K562 (cell line): Measurements from ENCODE around the gene TFCP2L1. TPM values are rescaled to one million over a fixed set of nuclear protein-coding genes. Genes with fewer than 3 reads are reported as not detected.

Experiments used
- ATAC-seq: fragments of 200-7000 bp; cut with Tn5 transposase; 3 replicates; pipeline ENCODE4 v1.9.1; 2020; ENCODE audit warnings: moderate library complexity
- BruUV-seq: library from RNA; stranded (reverse); fragments of 400-500 nt; replicated peaks from 2 replicates; lab custom pipeline; 2021; lab: Mats Ljungman, UMichigan
- CTCF ChIA-PET: fragments of 300-600 bp; formaldehyde crosslinking; extraction: SDS; loops from one replicate; lab custom pipeline; 2021; ENCODE audit warnings: low intra/inter-chr PET ratio; lab: Yijun Ruan, JAX
- POLR2A ChIA-PET: fragments of 300-600, 350-650 bp; sonication (Branson Sonifier 250); formaldehyde crosslinking; extraction: SDS; loops from one replicate; lab custom pipeline; 2021; ENCODE audit warnings: antibody characterized with exemption, inconsistent platforms; lab: Yijun Ruan, JAX
- DNase-seq, 4 experiments: peaks; one replicate each; pipeline versions ENCODE4 v3.0.0 to v3.0.0-alpha.2; 2011 to 2018; ENCODE audit warnings: low spot score in 3 of 4, mixed read lengths in 3 of 4; ENCODE audit errors: extremely low read depth in 1 of 4
- FAIRE-seq: peaks from 2 replicates; lab custom pipeline; 2011; peaks lifted over from hg19 to GRCh38; lab: Jason Lieb, UNC
- H2AFZ ChIP-seq: 2 replicates; pipeline ENCODE4 v1.6.0; 2011; ENCODE audit warnings: low read depth, low read length, control low read depth, inconsistent platforms
- H3K27ac ChIP-seq: fragments of 200-600 bp; 3 replicates; pipeline ENCODE4 v1.8.0; 2011; ENCODE audit warnings: low read depth, mild to moderate bottlenecking, control low read depth, inconsistent platforms, low read length, moderate library complexity, mixed read lengths; ENCODE audit errors: extremely low read depth
- H3K27me3 ChIP-seq, 2 experiments: fragments of 300-600 bp in 1 of 2; 2 replicates in 1 of 2; 3 replicates in 1 of 2; pipeline versions ENCODE4 v1.6.0 to v1.8.0; 2011; ENCODE audit warnings: inconsistent platforms in 2 of 2, low read length in 2 of 2, mild to moderate bottlenecking in 1 of 2, mixed read lengths in 1 of 2, moderate library complexity in 1 of 2; ENCODE audit not compliant: control insufficient read depth in 2 of 2, insufficient read depth in 2 of 2
- H3K36me3 ChIP-seq: fragments of 300-600 bp; 3 replicates; pipeline ENCODE4 v1.8.0; 2011; ENCODE audit warnings: mild to moderate bottlenecking, low read length, inconsistent platforms; ENCODE audit not compliant: control insufficient read depth, insufficient read depth
- H3K4me1 ChIP-seq, 2 experiments: fragments of 200-600 bp in 1 of 2; replicated peaks in 1 of 2; 2 replicates in 1 of 2; 3 replicates in 1 of 2; pipeline versions ENCODE4 v1.5.1 to v1.8.0; 2011; ENCODE audit warnings: inconsistent platforms in 2 of 2, low read length in 2 of 2, mild to moderate bottlenecking in 1 of 2, mixed read lengths in 1 of 2, moderate library complexity in 1 of 2; ENCODE audit not compliant: control insufficient read depth in 2 of 2, insufficient read depth in 2 of 2
- H3K4me2 ChIP-seq: 2 replicates; pipeline ENCODE4 v1.6.1; 2011; ENCODE audit warnings: low read length, control low read depth, inconsistent platforms, mixed read lengths; ENCODE audit not compliant: insufficient read depth
- H3K4me3 ChIP-seq: fragments of 200-600 bp; sonication (generic), shearing (Covaris generic); 2 replicates; pipeline ENCODE4 v1.5.1; 2016; ENCODE audit warnings: control low read depth, inconsistent platforms
- H3K79me2 ChIP-seq: fragments of 200-600 bp; 3 replicates; pipeline ENCODE4 v1.8.0; 2011; ENCODE audit warnings: low read length, inconsistent platforms; ENCODE audit not compliant: control insufficient read depth, insufficient read depth
- H3K9ac ChIP-seq, 2 experiments: 2 replicates each; pipeline versions ENCODE4 v1.6.0 to v1.6.1; 2011; ENCODE audit warnings: low read depth in 2 of 2, low read length in 2 of 2, control low read depth in 1 of 2, inconsistent platforms in 1 of 2, mild to moderate bottlenecking in 1 of 2, mixed read lengths in 1 of 2; ENCODE audit not compliant: insufficient read depth in 1 of 2
- H3K9me1 ChIP-seq: one replicate; pipeline ENCODE4 v1.6.0; 2011; ENCODE audit warnings: inconsistent platforms, mild to moderate bottlenecking, low read length, moderate library complexity; ENCODE audit not compliant: control insufficient read depth, insufficient read depth
- H3K9me3 ChIP-seq: replicated peaks from 2 replicates; pipeline ENCODE4 v1.5.1; 2011; ENCODE audit warnings: low read depth, low read length, inconsistent platforms; ENCODE audit not compliant: control insufficient read depth, insufficient read depth
- H4K20me1 ChIP-seq: replicated peaks from 2 replicates; pipeline ENCODE4 v1.6.1; 2011; ENCODE audit warnings: low read length, inconsistent platforms, mixed read lengths; ENCODE audit not compliant: control insufficient read depth, insufficient read depth
- ADNP ChIP-seq: fragments of 200-800 bp; sonication (Bioruptor generic); IDR thresholded peaks from 2 replicates; pipeline ENCODE4 v1.6.1; 2016; ENCODE audit warnings: missing genetic modification characterization, missing compliant biosample characterization
- FOXA3 ChIP-seq, 2 experiments: fragments of 450-650 bp in 1 of 2; sonication (generic) in 1 of 2; formaldehyde crosslinking; IDR thresholded peaks in 1 of 2; conservative IDR thresholded peaks in 1 of 2; 2 replicates each; pipeline versions ENCODE4 v1.4.0 to v1.8.0; 2020 to 2022; ENCODE audit warnings: mild to moderate bottlenecking in 2 of 2, missing genetic modification reagents in 1 of 2
- L3MBTL2 ChIP-seq: fragments of 450-650 bp; IDR thresholded peaks from 2 replicates; pipeline ENCODE4 v1.6.1; 2016; ENCODE audit warnings: mild to moderate bottlenecking, moderate library complexity
- NR2C2 ChIP-seq, 2 experiments: fragments of 200-800 bp in 1 of 2; sonication (Bioruptor generic) in 1 of 2; sonication (generic) in 1 of 2; formaldehyde crosslinking in 1 of 2; IDR thresholded peaks; 2 replicates each; pipeline versions ENCODE4 v1.6.1 to v1.8.0; 2016 to 2022; ENCODE audit warnings: mild to moderate bottlenecking in 1 of 2, missing compliant biosample characterization in 1 of 2, missing genetic modification characterization in 1 of 2, missing genetic modification reagents in 1 of 2
- NR4A1 ChIP-seq, 2 experiments: fragments of 250-450 bp in 1 of 2; fragments of 450-650 bp in 1 of 2; sonication (Bioruptor Pico) in 1 of 2; IDR thresholded peaks; 2 replicates each; pipeline versions ENCODE4 v1.4.0 to v1.6.1; 2016 to 2020; ENCODE audit warnings: mild to moderate bottlenecking in 2 of 2, missing compliant biosample characterization in 1 of 2, missing genetic modification characterization in 1 of 2, moderate library complexity in 1 of 2
- TFAP4 ChIP-seq: sonication (generic); formaldehyde crosslinking; IDR thresholded peaks from 2 replicates; pipeline ENCODE4 v1.8.0; 2022; ENCODE audit warnings: missing genetic modification reagents, mild to moderate bottlenecking, moderate library complexity, borderline replicate concordance
- ZBTB40 ChIP-seq, 2 experiments: fragments of 450-650 bp in 1 of 2; sonication (generic) in 1 of 2; formaldehyde crosslinking in 1 of 2; IDR thresholded peaks; 2 replicates each; pipeline versions ENCODE4 v1.7.1 to v1.9.0; 2016 to 2022; ENCODE audit warnings: inconsistent platforms in 1 of 2, mild to moderate bottlenecking in 1 of 2, missing genetic modification reagents in 1 of 2
- ZNF274 ChIP-seq: IDR thresholded peaks from 2 replicates; pipeline ENCODE4 v1.6.1; 2011; ENCODE audit warnings: low read depth, mild to moderate bottlenecking, low read length, moderate library complexity, borderline replicate concordance
- ZNF282 ChIP-seq: sonication (generic); formaldehyde crosslinking; IDR thresholded peaks from 2 replicates; pipeline ENCODE4 v1.8.1; 2023; ENCODE audit warnings: missing genetic modification reagents
- ZNF311 ChIP-seq: fragments of 250-450 bp; sonication (Bioruptor Pico); IDR thresholded peaks from 2 replicates; pipeline ENCODE4 v1.4.0; 2020; ENCODE audit warnings: mild to moderate bottlenecking, moderate library complexity
- ZNF431 ChIP-seq: sonication (generic); formaldehyde crosslinking; IDR thresholded peaks from 2 replicates; pipeline ENCODE4 v1.8.0; 2022; ENCODE audit warnings: mild to moderate bottlenecking, missing genetic modification reagents
- WGBS: fragments of 100-300 bp; shearing (Covaris generic); methylation state at CpG from one replicate; pipeline ENCODE4 v1.1.6; 2016; ENCODE audit warnings: low coverage, mixed read lengths; ENCODE audit not compliant: insufficient coverage; ENCODE audit errors: missing lambda C conversion rate; 5-methylcytosine and 5-hydroxymethylcytosine counted together
- in situ Hi-C: fragments of 300-500 bp; cut with MboI; formaldehyde crosslinking; loops from 4 replicates; pipeline ENCODE4 v1.15.0; 2018; ENCODE audit warnings: inconsistent platforms, mixed read lengths
- intact Hi-C: fragments of 100-400 bp; cut with micrococcal nuclease; formaldehyde crosslinking; loops from 2 replicates; pipeline ENCODE4 v1.14.2; 2022
- polyA plus RNA-seq, 8 experiments: library from polyadenylated mRNA; depleted of rRNA in 4 of 8; stranded (reverse) in 5 of 8; unstranded in 3 of 8; fragments of >200 nt; fragmentation: Nextera tagmentation in 2 of 8; fragmentation: Illumina TruSeq in 1 of 8; extraction: Ambion mirVana in 2 of 8; extraction: Trizol in 1 of 8; gene quantifications; 2 replicates each; pipeline versions ENCODE4 v1.2.1 to v1.2.3, GENCODE V29; 2011 to 2014; ENCODE audit warnings: inconsistent platforms in 1 of 8, missing spikeins in 1 of 8
- total RNA-seq, 7 experiments: library from RNA; depleted of rRNA in 6 of 7; stranded (reverse); fragments of >200 nt in 6 of 7; fragmentation: Illumina TruSeq in 2 of 7; extraction: Trizol in 2 of 7; gene quantifications; 2 replicates each; pipeline versions ENCODE4 v1.2.1 to v1.2.3, GENCODE V29; 2011 to 2021; ENCODE audit warnings: low replicate concordance in 1 of 7

The TFCP2L1 gene
- total and polyA plus RNA-seq, 9 of the 15 experiments (the other 6 are each of a cell fraction or from before 2014, with no cell fraction given) = 0.08 to 1.00 (median 0.42) TPM

- POLR2A ChIA-PET = no interaction called here
- ATAC-seq (no peak), DNase-seq (no peak), FAIRE-seq (no peak)
- H3K9ac ChIP-seq = no peak overlapping the region
- no peaks in the 10 kb centered on the region for H3K9me1 ChIP-seq
- CTCF ChIA-PET = no interaction called here
- H4K20me1 ChIP-seq = no peaks in the 10 kb centered on the region
- 17% methylated on average over 13 of the region's 15 CpGs for WGBS
- H3K4me1 ChIP-seq = no peaks in the 10 kb centered on the region; a peak in 1 of 5 replicates
- H3K36me3 ChIP-seq = no peaks in the 10 kb centered on the region
- BruUV-seq = no TSS peak
- H3K79me2 ChIP-seq = no peaks in the 10 kb centered on the region
- H3K4me2 ChIP-seq = no peak overlapping the region
- no peak overlapping the region for H3K4me3 ChIP-seq
- no peak overlapping the region for H3K27ac ChIP-seq
- intact Hi-C loops = no loop called here
- no peaks in the 10 kb centered on the region for H3K9me3 ChIP-seq
- in situ Hi-C loops = no loop called here
- no peak overlapping the region for H2AFZ ChIP-seq
- peaks cover 18 to 59% of the 10 kb centered on the region in 2 experiments for H3K27me3 ChIP-seq
- TF ChIP-seq ZNF274 = no peak
- no peak for TF ChIP-seq ZNF311
- no peak for TF ChIP-seq NR4A1 (CRISPR knock-in tag; IDR thresholded peaks at IDR 0.05)
- no peak for TF ChIP-seq NR4A1 (tag; IDR thresholded peaks at IDR 0.05)
- no peak for TF ChIP-seq TFAP4
- TF ChIP-seq L3MBTL2 = no peak
- no peak for TF ChIP-seq ZNF431
- TF ChIP-seq NR2C2 (CRISPR knock-in tag; IDR thresholded peaks at IDR 0.05) = no peak
- TF ChIP-seq NR2C2 (tag; IDR thresholded peaks at IDR 0.05) = no peak
- TF ChIP-seq ADNP = no peak
- no peak for TF ChIP-seq ZBTB40 (IDR thresholded peaks at IDR 0.05)
- no peak for TF ChIP-seq ZBTB40 (CRISPR knock-in tag; IDR thresholded peaks at IDR 0.05)
- TF ChIP-seq FOXA3 (CRISPR knock-in tag; conservative IDR thresholded peaks at IDR 0.05 in 1 of 2, IDR thresholded peaks at IDR 0.05 in 1 of 2) = no peak
- TF ChIP-seq ZNF282 (CRISPR knock-in tag) = no peak
Observed at GRCh38 chr2:121246704-121247255, 38.2 kb downstream of the TFCP2L1 start.
